Measurements from ENCODE around the gene NCLN.

Gene NCLN

DNA sequence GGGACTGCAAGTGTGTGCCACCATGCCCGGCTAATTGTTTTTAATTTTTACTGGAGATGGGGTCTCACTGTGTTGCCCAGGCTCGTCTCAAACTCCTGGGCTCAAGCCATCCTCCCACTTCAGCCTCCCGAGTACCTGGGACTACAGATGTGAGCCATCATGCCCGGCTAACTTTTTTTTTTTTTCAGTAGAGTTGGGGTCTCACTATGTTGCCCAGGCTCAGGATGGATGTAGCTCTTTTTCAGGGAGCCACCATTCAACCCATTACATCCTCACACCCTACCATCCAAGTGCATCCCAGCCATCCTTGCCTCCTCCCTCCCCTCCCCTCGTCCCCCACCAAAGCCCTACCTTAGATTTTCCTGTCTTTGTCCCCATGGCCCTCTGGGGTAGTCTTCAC, 53.6 kb downstream of the NCLN start:
- peaks cover 19 to 32% of the 10 kb centered on the region in 2 donors for H3K27me3 Mint-ChIP-seq
- no peaks in the 10 kb centered on the region for H3K9me3 Mint-ChIP-seq
- DNase-seq, result no peak
- H3K27ac Mint-ChIP-seq, result no peak overlapping the region
- ATAC-seq (replicated peaks), result no peak
- no peaks in the 10 kb centered on the region for H3K4me1 Mint-ChIP-seq (ENCODE audit: low read depth in 2 of 2)
- peaks cover 9% of the 10 kb centered on the region for H3K36me3 Mint-ChIP-seq (ENCODE audit: insufficient read depth)
- H3K4me3 Mint-ChIP-seq, result no peak overlapping the region

- Mint-ChIP-seq H3K27ac (no peak overlapping the region), H3K27me3 (peaks cover 0 to 19% of the 10 kb centered on the region in 2 donors), H3K36me3 (ENCODE audit: insufficient read depth) (peaks cover 6% of the 10 kb centered on the region), H3K4me1 (ENCODE audit: low read depth in 2 of 2) (peaks cover 0 to 3% of the 10 kb centered on the region in 2 donors), H3K4me3 (no peak overlapping the region), H3K9me3 (no peaks in the 10 kb centered on the region)
- DNase-seq (peak in 2 of 3 experiments; percentile 24 to 34), ATAC-seq (replicated peaks) (no peak)
These were observed 58.3 kb downstream of the NCLN start for GRCh38 chr19:3243819-3244700.

DNA sequence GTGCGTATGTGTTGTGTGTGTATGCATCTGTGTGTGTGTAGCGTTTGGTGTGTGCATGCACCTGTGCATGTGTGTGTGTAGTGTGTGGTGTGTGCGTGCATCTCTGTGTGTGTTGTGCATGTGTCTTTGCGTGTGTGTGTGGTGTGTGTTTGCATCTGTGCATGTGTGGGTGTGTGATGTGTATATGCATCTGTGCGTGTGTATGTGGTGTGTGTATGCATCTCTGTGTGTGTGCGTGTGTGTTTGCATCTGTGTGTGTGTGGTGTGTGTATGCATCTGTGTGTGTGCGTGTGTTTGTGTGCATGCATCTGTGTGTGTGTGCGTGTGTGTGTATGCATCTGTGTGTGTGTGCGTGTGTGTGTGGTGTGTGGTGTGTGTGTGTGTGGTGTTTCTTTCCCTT, 59.3 kb downstream of the NCLN start:
- H3K4me3 Mint-ChIP-seq, result no peak overlapping the region
- H3K36me3 Mint-ChIP-seq (ENCODE audit: insufficient read depth), result peaks cover 4% of the 10 kb centered on the region
- peaks cover 0 to 3% of the 10 kb centered on the region in 2 donors for H3K4me1 Mint-ChIP-seq (ENCODE audit: low read depth in 2 of 2)

DNA sequence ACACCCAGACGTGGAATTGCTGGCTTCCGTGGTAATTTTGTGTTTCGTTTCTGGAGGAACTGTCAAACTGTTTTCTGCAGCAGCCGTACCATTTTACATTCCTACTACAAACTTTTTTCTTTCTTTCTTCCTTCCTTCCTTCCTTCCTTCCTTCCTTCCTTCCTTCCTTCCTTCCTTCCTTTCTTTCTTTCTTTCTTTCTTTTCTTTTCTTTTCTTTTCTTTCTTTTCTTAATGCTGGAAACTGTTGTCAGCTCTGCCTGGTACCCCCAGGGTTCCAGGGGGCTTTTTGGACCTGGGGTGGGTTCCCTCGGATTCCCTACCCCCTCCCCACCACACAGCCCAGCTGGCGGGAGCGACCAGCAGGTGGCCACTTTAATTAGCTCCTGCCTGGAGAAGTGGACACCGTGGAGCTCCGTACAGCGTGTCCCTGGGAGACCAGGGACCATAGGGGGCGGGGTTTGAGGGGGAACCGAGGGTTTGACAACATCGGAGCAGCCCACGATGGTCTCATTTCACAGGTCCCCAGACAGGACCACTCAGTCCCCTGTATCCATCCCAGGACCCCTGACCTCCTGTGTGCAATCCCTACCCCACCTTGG, 63.1 kb downstream of the NCLN start:
- no peak overlapping the region for H3K27ac Mint-ChIP-seq
- no peak overlapping the region for H3K4me3 Mint-ChIP-seq
- ATAC-seq (replicated peaks), result no peak
- peaks cover 0 to 3% of the 10 kb centered on the region in 2 donors for H3K4me1 Mint-ChIP-seq (ENCODE audit: low read depth in 2 of 2)
- H3K36me3 Mint-ChIP-seq (ENCODE audit: insufficient read depth), result peaks cover 3% of the 10 kb centered on the region
- no peaks in the 10 kb centered on the region for H3K9me3 Mint-ChIP-seq
- DNase-seq, result no peak
- peaks cover 27 to 48% of the 10 kb centered on the region in 2 donors for H3K27me3 Mint-ChIP-seq

More for the DNA sequence above, 59.3 kb downstream of the NCLN start:
- no peak for ATAC-seq (replicated peaks)
- peaks cover 6 to 20% of the 10 kb centered on the region in 2 donors for H3K27me3 Mint-ChIP-seq
- no peak for DNase-seq
- no peak overlapping the region for H3K27ac Mint-ChIP-seq
- no peaks in the 10 kb centered on the region for H3K9me3 Mint-ChIP-seq

- Mint-ChIP-seq H3K27ac (no peak overlapping the region), H3K4me3 (no peak overlapping the region), H3K9me3 (peaks cover 0 to 6% of the 10 kb centered on the region in 2 donors), H3K27me3 (peaks cover 29 to 54% of the 10 kb centered on the region in 2 donors), H3K36me3 (ENCODE audit: insufficient read depth) (peaks cover 3% of the 10 kb centered on the region), H3K4me1 (ENCODE audit: low read depth in 2 of 2) (peaks cover 0 to 3% of the 10 kb centered on the region in 2 donors)
- no peak for DNase-seq
- no peak for ATAC-seq (replicated peaks)
These were observed 63.7 kb downstream of the NCLN start for GRCh38 chr19:3249408-3249807.

GRCh38 chr19:3250675-3251074, 64.9 kb downstream of the NCLN start:
- H3K4me1 Mint-ChIP-seq (ENCODE audit: low read depth in 2 of 2), result peaks cover 0 to 3% of the 10 kb centered on the region in 2 donors
- H3K36me3 Mint-ChIP-seq (ENCODE audit: insufficient read depth), result peaks cover 3% of the 10 kb centered on the region
- H3K9me3 Mint-ChIP-seq, result peaks cover 0 to 8% of the 10 kb centered on the region in 2 donors
- ATAC-seq (replicated peaks), result peak; percentile 56
- peaks cover 42 to 66% of the 10 kb centered on the region in 2 donors for H3K27me3 Mint-ChIP-seq
- H3K27ac Mint-ChIP-seq, result no peak overlapping the region
- DNase-seq, result peak; percentile 17 to 35 (median 25)
- no peak overlapping the region for H3K4me3 Mint-ChIP-seq

DNA sequence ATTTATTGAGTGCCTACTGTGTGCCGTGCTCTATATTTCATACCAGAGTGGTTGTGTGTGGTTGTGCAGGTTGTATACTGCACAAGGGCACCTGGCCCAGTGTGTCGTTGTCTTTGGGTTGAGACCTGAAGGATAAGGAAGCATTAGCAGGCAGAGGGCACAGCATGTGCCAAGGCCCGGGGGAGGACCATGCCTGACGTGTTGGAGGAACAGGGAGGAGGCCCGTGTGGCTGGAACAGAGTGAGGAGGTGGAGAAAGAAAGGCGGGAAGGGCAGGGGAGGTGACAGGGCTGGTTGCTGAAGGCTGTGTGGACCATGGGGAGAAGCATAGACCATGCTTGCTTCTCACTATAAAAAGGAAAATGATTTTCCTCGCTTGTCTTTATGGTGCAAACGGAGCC, 65.5 kb downstream of the NCLN start:
- Mint-ChIP-seq H3K4me1 (ENCODE audit: low read depth in 2 of 2) (peaks cover 0 to 3% of the 10 kb centered on the region in 2 donors), H3K27me3 (peaks cover 43 to 72% of the 10 kb centered on the region in 2 donors), H3K9me3 (peaks cover 0 to 8% of the 10 kb centered on the region in 2 donors), H3K36me3 (ENCODE audit: insufficient read depth) (peaks cover 3% of the 10 kb centered on the region), H3K27ac (no peak overlapping the region), H3K4me3 (no peak overlapping the region)
- no peak for DNase-seq
- no peak for ATAC-seq (replicated peaks)

DNA sequence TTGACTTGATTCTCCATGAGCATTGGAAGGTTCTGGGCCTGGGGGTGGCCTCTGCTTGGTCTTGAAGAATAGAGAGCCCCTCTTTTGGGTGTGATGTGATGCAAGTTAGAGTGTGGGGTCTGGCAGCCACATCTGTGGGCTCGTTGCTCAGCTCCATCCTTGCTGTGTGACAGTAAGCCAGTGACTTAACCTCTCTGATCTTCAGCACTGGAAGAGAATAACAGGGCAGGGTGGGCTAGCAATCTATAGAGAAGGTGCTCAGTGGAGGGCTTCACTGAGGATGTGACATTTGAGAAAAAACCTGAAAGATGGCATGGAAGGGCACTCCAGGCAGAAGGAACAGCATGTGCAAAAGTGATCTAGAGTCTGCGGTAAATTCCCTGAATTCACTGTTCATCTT, 66.9 kb downstream of the NCLN start:
- Mint-ChIP-seq H3K36me3 (ENCODE audit: insufficient read depth) (peaks cover 3% of the 10 kb centered on the region), H3K4me1 (ENCODE audit: low read depth in 2 of 2) (peaks cover 0 to 3% of the 10 kb centered on the region in 2 donors), H3K4me3 (no peak overlapping the region), H3K27ac (no peak overlapping the region), H3K9me3 (peaks cover 0 to 8% of the 10 kb centered on the region in 2 donors), H3K27me3 (peaks cover 48 to 72% of the 10 kb centered on the region in 2 donors)
- ATAC-seq (replicated peaks) (no peak), DNase-seq (no peak)

GRCh38 chr19:3253270-3253669, 67.5 kb downstream of the NCLN start:
- Mint-ChIP-seq H3K27ac (no peak overlapping the region), H3K4me3 (no peak overlapping the region), H3K9me3 (peaks cover 0 to 8% of the 10 kb centered on the region in 2 donors), H3K36me3 (ENCODE audit: insufficient read depth) (no peaks in the 10 kb centered on the region), H3K4me1 (ENCODE audit: low read depth in 2 of 2) (peaks cover 0 to 3% of the 10 kb centered on the region in 2 donors), H3K27me3 (peaks cover 48 to 72% of the 10 kb centered on the region in 2 donors)
- no peak for ATAC-seq (replicated peaks)
- DNase-seq, result no peak

GRCh38 chr19:3254520-3254919, 68.8 kb downstream of the NCLN start:
- no peak overlapping the region for H3K4me3 Mint-ChIP-seq
- peaks cover 0 to 8% of the 10 kb centered on the region in 2 donors for H3K9me3 Mint-ChIP-seq
- no peaks in the 10 kb centered on the region for H3K36me3 Mint-ChIP-seq (ENCODE audit: insufficient read depth)
- peaks cover 54 to 71% of the 10 kb centered on the region in 2 donors for H3K27me3 Mint-ChIP-seq
- no peak for DNase-seq
- no peak for ATAC-seq (replicated peaks)
- no peak overlapping the region for H3K27ac Mint-ChIP-seq
- H3K4me1 Mint-ChIP-seq (ENCODE audit: low read depth in 2 of 2), result no peaks in the 10 kb centered on the region

GRCh38 chr19:3257071-3257470, 71.3 kb downstream of the NCLN start:
- Mint-ChIP-seq H3K4me1 (ENCODE audit: low read depth in 2 of 2) (no peaks in the 10 kb centered on the region), H3K27me3 (peaks cover 41 to 50% of the 10 kb centered on the region in 2 donors), H3K4me3 (no peak overlapping the region), H3K9me3 (peaks cover 0 to 8% of the 10 kb centered on the region in 2 donors), H3K27ac (no peak overlapping the region), H3K36me3 (ENCODE audit: insufficient read depth) (no peaks in the 10 kb centered on the region)
- no peak for ATAC-seq (replicated peaks)
- DNase-seq, result no peak

Measured in effector memory CD8-positive, alpha-beta T cell (primary cell).